Mesendoderm (in vitro differentiated cells): ENCODE results near the gene NCOA1.
A peak's percentile ranks its signal among the peaks of the same experiment; 100 is the strongest.

ENCODE experiments used
- DNase-seq: peaks from one replicate; pipeline ENCODE4 v3.0.0; 2013
- H2AK5ac ChIP-seq: 2 replicates; pipeline ENCODE4 v1.6.1; 2013; ENCODE audit warnings: low read length, inconsistent platforms
- H2BK120ac ChIP-seq: 2 replicates; pipeline ENCODE4 v1.6.1; 2013; ENCODE audit warnings: low read depth, mild to moderate bottlenecking, low read length, moderate library complexity, mixed read lengths
- H2BK15ac ChIP-seq: replicated peaks from 2 replicates; pipeline ENCODE4 v1.6.1; 2013; ENCODE audit warnings: low read depth, mild to moderate bottlenecking, moderate library complexity
- H2BK5ac ChIP-seq: 2 replicates; pipeline ENCODE4 v1.6.1; 2013; ENCODE audit warnings: low read length, inconsistent platforms
- H3K18ac ChIP-seq: 2 replicates; pipeline ENCODE4 v1.6.1; 2013; ENCODE audit warnings: mild to moderate bottlenecking, low read length, mixed read lengths
- H3K23ac ChIP-seq: one replicate; pipeline ENCODE4 v1.6.1; 2013; ENCODE audit warnings: low read length
- H3K27ac ChIP-seq: 2 replicates; pipeline ENCODE4 v1.5.1; 2013; ENCODE audit warnings: low read depth, mild to moderate bottlenecking, inconsistent platforms, low read length, moderate library complexity
- H3K27me3 ChIP-seq: 2 replicates; pipeline ENCODE4 v1.6.1; 2013; ENCODE audit warnings: low read length, control low read depth, mild to moderate bottlenecking, inconsistent platforms; ENCODE audit not compliant: insufficient read depth, poor library complexity
- H3K36me3 ChIP-seq: 2 replicates; pipeline ENCODE4 v1.6.1; 2013; ENCODE audit warnings: low read length, inconsistent platforms; ENCODE audit not compliant: control insufficient read depth, insufficient read depth
- H3K4ac ChIP-seq: one replicate; pipeline ENCODE4 v1.6.1; 2013; ENCODE audit warnings: low read depth, mild to moderate bottlenecking, low read length, moderate library complexity
- H3K4me1 ChIP-seq: 2 replicates; pipeline ENCODE4 v1.6.1; 2013; ENCODE audit warnings: low read depth, low read length, inconsistent platforms; ENCODE audit not compliant: control insufficient read depth
- H3K4me2 ChIP-seq: 2 replicates; pipeline ENCODE4 v1.6.1; 2013; ENCODE audit warnings: low read length
- H3K4me3 ChIP-seq: 2 replicates; pipeline ENCODE4 v1.5.1; 2013; ENCODE audit warnings: mild to moderate bottlenecking, low read length
- H3K56ac ChIP-seq: one replicate; pipeline ENCODE4 v1.6.1; 2013; ENCODE audit warnings: low read length
- H3K79me1 ChIP-seq: 2 replicates; pipeline ENCODE4 v1.6.1; 2013; ENCODE audit warnings: low read length, inconsistent platforms
- H3K79me2 ChIP-seq: 2 replicates; pipeline ENCODE4 v1.6.1; 2013; ENCODE audit warnings: mild to moderate bottlenecking, low read length; ENCODE audit not compliant: control insufficient read depth, insufficient read depth
- H3K9ac ChIP-seq: 2 replicates; pipeline ENCODE4 v1.6.1; 2013; ENCODE audit warnings: low read length, inconsistent platforms
- H4K5ac ChIP-seq: one replicate; pipeline ENCODE4 v1.6.1; 2013; ENCODE audit warnings: low read length
- H4K8ac ChIP-seq: one replicate; pipeline ENCODE4 v1.6.1; 2013; ENCODE audit warnings: low read depth, mild to moderate bottlenecking, control low read depth, low read length, moderate library complexity
- WGBS: extraction: QIAGEN DNeasy Blood & Tissue Kit; methylation state at CpG from one replicate; pipeline ENCODE4 v1.1.7; 2013; ENCODE audit warnings: low lambda C conversion rate, missing lambda C conversion rate; ENCODE audit not compliant: insufficient coverage; ENCODE audit errors: extremely low coverage; 5-methylcytosine and 5-hydroxymethylcytosine counted together

The NCOA1 gene

DNA sequence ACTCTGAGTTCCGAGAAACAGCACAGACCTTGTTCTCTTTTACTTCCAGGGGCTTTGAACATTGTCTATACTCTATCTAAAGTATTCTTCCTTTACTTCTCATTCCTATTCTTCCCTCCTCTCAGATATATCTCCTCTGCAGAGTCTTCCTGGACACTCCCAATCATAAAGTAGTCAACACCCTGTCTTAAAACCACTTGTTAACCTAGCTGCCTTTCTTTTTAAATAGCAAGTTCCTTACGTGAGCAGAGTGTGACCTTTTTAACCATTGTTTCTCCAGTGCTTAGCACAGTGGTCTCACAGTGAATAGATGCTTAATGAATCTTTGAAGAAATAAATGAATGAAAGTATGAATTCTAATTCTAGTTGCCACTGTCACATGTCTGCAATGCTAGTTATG lies 254.8 kb downstream of the NCOA1 start:
- no peak overlapping the region for H3K18ac ChIP-seq
- WGBS: no CpG with 5 or more reads among the region's 2 CpGs
- no peak overlapping the region for H3K4ac ChIP-seq
- H2BK5ac ChIP-seq: no peak overlapping the region
- H3K23ac ChIP-seq: no peak overlapping the region
- no peak overlapping the region for H4K8ac ChIP-seq
- H4K5ac ChIP-seq: no peak overlapping the region
- H3K27me3 ChIP-seq: no peaks in the 10 kb centered on the region
- no peak overlapping the region for H3K27ac ChIP-seq
- no peaks in the 10 kb centered on the region for H3K4me1 ChIP-seq
- H3K9ac ChIP-seq: no peak overlapping the region
- H3K79me1 ChIP-seq: no peaks in the 10 kb centered on the region
- H3K36me3 ChIP-seq: no peaks in the 10 kb centered on the region
- no peak overlapping the region for H3K56ac ChIP-seq
- H2AK5ac ChIP-seq: no peak overlapping the region
- DNase-seq: no peak
- no peak overlapping the region for H3K4me3 ChIP-seq
- no peak overlapping the region for H2BK15ac ChIP-seq
- H3K4me2 ChIP-seq: no peak overlapping the region
- H3K79me2 ChIP-seq: no peaks in the 10 kb centered on the region
- H2BK120ac ChIP-seq: no peak overlapping the region

GRCh38 chr2:24747299-24747698 lies 256.2 kb downstream of the NCOA1 start:
- no peak overlapping the region for H3K9ac ChIP-seq
- H2BK15ac ChIP-seq: no peak overlapping the region
- no peaks in the 10 kb centered on the region for H3K27me3 ChIP-seq
- H3K36me3 ChIP-seq: no peaks in the 10 kb centered on the region
- no peak overlapping the region for H2BK120ac ChIP-seq
- no peak overlapping the region for H3K27ac ChIP-seq
- no peak overlapping the region for H3K56ac ChIP-seq
- no peak overlapping the region for H4K8ac ChIP-seq
- H3K23ac ChIP-seq: no peak overlapping the region
- no peaks in the 10 kb centered on the region for H3K4me1 ChIP-seq
- no peak overlapping the region for H3K4ac ChIP-seq
- H2BK5ac ChIP-seq: no peak overlapping the region
- H3K4me3 ChIP-seq: no peak overlapping the region
- no CpG with 5 or more reads among the region's 3 CpGs for WGBS
- DNase-seq: no peak
- no peak overlapping the region for H3K18ac ChIP-seq
- no peak overlapping the region for H4K5ac ChIP-seq
- no peaks in the 10 kb centered on the region for H3K79me2 ChIP-seq
- H3K79me1 ChIP-seq: no peaks in the 10 kb centered on the region
- no peak overlapping the region for H3K4me2 ChIP-seq
- no peak overlapping the region for H2AK5ac ChIP-seq

DNA sequence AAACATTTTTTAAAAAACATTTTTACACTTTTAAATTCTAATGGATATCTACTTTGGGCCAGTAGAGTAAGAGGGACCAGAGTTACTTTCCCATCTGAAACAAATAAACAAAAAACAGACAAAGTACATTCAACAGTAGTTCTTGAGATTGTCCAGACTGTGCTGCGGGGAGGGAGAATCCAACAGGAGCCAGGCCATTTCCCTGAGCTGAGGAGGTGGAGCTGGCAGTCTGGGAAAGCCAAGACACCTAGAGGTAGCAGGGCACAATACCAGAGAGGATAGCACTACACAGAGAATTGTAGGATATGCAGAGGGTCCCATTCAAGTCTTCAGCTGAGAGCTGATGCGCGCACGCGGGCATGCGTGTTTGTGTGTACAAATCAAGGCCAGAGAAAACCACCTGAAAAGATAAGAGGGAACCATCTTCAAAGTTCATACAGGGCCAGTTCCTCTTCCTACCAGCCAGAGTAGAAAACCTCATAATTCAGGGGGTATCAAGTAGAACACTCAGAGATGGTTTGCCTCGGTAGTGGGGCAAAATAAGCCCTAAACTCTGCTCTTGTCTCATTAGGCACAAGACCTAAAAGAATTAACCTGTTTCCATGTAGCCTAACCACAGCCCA lies 258.1 kb downstream of the NCOA1 start:
- no CpG with 5 or more reads among the region's 7 CpGs for WGBS
- no peak overlapping the region for H2BK5ac ChIP-seq
- H3K4me1 ChIP-seq: no peaks in the 10 kb centered on the region
- H3K79me2 ChIP-seq: no peaks in the 10 kb centered on the region
- no peak overlapping the region for H2BK120ac ChIP-seq
- H3K9ac ChIP-seq: no peak overlapping the region
- H3K4me3 ChIP-seq: no peak overlapping the region
- no peaks in the 10 kb centered on the region for H3K27me3 ChIP-seq
- H3K18ac ChIP-seq: no peak overlapping the region
- H3K56ac ChIP-seq: no peak overlapping the region
- H2AK5ac ChIP-seq: no peak overlapping the region
- H4K5ac ChIP-seq: no peak overlapping the region
- H3K4ac ChIP-seq: no peak overlapping the region
- H3K4me2 ChIP-seq: no peak overlapping the region
- peak; percentile 63 for DNase-seq
- H3K36me3 ChIP-seq: no peaks in the 10 kb centered on the region
- H2BK15ac ChIP-seq: no peak overlapping the region
- H3K27ac ChIP-seq: no peak overlapping the region
- H4K8ac ChIP-seq: no peak overlapping the region
- H3K79me1 ChIP-seq: no peaks in the 10 kb centered on the region
- no peak overlapping the region for H3K23ac ChIP-seq

DNA sequence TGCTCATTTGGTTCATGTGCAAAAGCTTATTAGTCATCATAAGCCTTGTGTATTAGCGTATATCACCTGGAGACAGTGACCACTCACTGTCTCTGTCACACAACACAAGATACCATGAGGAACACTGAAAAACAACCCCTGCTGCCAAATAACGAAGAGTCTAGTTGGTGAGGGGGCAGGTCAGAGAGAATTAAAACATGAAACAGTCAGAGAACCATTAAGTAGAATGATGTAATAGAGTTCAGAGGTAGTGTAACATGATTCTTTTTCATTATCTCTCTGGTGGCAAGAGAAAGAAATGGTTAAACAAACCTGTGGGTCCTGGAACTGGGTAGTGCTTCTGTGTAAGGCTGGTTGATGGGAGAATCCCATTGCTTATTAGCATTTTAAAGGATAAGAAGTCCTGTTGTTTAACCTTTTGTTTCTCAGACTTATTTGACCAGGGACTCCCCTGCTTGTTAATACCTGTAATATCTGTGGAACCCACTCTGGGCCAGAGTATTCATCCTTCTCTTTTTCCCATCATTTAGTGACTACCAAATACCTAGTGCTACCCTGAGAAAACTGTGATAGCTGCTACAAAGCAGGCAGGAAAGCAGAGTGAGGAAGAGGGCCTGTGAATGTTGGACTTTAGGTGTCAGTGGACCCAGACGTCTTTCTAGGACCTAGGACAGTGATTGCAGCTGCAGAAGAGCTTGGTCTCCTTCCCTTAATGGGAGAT lies 264.1 kb downstream of the NCOA1 start:
- Histone ChIP-seq H3K4ac (no peak overlapping the region), H3K4me3 (no peak overlapping the region), H3K27me3 (no peaks in the 10 kb centered on the region), H3K18ac (no peak overlapping the region), H2BK120ac (no peak overlapping the region), H2AK5ac (no peak overlapping the region), H3K27ac (no peak overlapping the region), H3K9ac (no peak overlapping the region), H2BK15ac (no peak overlapping the region), H2BK5ac (no peak overlapping the region), H4K5ac (no peak overlapping the region), H3K23ac (no peak overlapping the region), H3K36me3 (no peaks in the 10 kb centered on the region), H4K8ac (no peak overlapping the region), H3K4me1 (no peaks in the 10 kb centered on the region), H3K4me2 (no peak overlapping the region), H3K79me2 (no peaks in the 10 kb centered on the region), H3K79me1 (no peaks in the 10 kb centered on the region), H3K56ac (no peak overlapping the region)
- no peak for DNase-seq
- WGBS: no CpG with 5 or more reads among the region's 3 CpGs

DNA sequence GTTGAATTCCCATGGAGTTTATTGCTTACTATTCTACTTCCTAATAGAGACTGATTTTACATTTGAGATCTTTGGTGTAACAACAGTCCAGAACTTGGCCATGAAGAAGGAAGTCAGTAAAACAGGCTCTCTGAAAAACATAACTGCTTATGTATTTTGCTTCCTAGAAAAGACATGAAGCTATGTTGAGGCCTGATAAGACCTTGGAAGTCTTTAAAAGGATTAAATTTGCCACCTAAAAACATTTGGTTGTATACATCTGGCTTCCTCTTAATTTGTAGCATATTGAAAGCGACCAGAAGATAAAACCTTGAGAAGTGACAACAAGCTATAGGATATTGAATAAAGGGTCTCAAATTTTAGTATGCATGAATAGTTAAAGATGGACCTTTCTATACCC lies 265.7 kb downstream of the NCOA1 start:
- no peaks in the 10 kb centered on the region for H3K27me3 ChIP-seq
- H3K4me3 ChIP-seq: no peak overlapping the region
- no peaks in the 10 kb centered on the region for H3K79me1 ChIP-seq
- no peaks in the 10 kb centered on the region for H3K36me3 ChIP-seq
- H3K79me2 ChIP-seq: no peaks in the 10 kb centered on the region
- no peak overlapping the region for H4K5ac ChIP-seq
- H4K8ac ChIP-seq: no peak overlapping the region
- H3K4ac ChIP-seq: no peak overlapping the region
- H3K9ac ChIP-seq: no peak overlapping the region
- no peaks in the 10 kb centered on the region for H3K4me1 ChIP-seq
- H3K27ac ChIP-seq: no peak overlapping the region
- WGBS: no CpG with 5 or more reads among the region's 1 CpG
- H3K4me2 ChIP-seq: no peak overlapping the region
- H2BK5ac ChIP-seq: no peak overlapping the region
- DNase-seq: no peak
- no peak overlapping the region for H2BK120ac ChIP-seq
- no peak overlapping the region for H2BK15ac ChIP-seq
- no peak overlapping the region for H3K18ac ChIP-seq
- H3K56ac ChIP-seq: no peak overlapping the region
- no peak overlapping the region for H3K23ac ChIP-seq
- H2AK5ac ChIP-seq: no peak overlapping the region

- Histone ChIP-seq H3K27ac (no peak overlapping the region), H3K4ac (no peak overlapping the region), H3K56ac (no peak overlapping the region), H2BK120ac (no peak overlapping the region), H3K36me3 (no peaks in the 10 kb centered on the region), H3K4me2 (no peak overlapping the region), H2BK15ac (no peak overlapping the region), H4K5ac (no peak overlapping the region), H2AK5ac (no peak overlapping the region), H3K4me1 (no peaks in the 10 kb centered on the region), H3K18ac (no peak overlapping the region), H2BK5ac (no peak overlapping the region), H3K79me2 (no peaks in the 10 kb centered on the region), H3K9ac (no peak overlapping the region), H3K27me3 (no peaks in the 10 kb centered on the region), H3K4me3 (no peak overlapping the region), H4K8ac (no peak overlapping the region), H3K79me1 (no peaks in the 10 kb centered on the region), H3K23ac (no peak overlapping the region)
- no peak for DNase-seq
- no CpG with 5 or more reads among the region's 5 CpGs for WGBS
Measured at GRCh38 chr2:24761866-24762265, 270.8 kb downstream of the NCOA1 start.
